ENCODE results near the gene NTPCR.

DNA sequence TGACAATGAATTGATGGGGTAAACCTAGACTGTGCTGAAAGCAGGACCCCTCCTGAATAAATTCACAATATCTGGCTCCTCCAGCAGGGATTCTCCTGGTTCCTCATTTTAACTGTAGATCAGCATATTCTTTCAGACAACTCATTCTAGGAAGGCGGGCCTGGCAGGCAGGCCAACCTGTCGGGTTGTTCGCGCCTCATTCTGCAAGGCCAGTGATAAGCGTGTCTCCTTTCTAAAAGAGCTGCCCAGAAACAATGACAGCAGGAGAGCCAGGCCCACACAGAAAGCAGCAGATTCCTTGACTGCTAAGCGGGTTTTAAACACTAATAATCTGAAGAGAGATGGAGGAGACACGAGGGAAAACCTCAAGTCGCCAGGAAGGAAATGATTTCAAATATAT lies 70.0 kb downstream of the NTPCR start:
- TF ChIP-seq, protein P1, sequence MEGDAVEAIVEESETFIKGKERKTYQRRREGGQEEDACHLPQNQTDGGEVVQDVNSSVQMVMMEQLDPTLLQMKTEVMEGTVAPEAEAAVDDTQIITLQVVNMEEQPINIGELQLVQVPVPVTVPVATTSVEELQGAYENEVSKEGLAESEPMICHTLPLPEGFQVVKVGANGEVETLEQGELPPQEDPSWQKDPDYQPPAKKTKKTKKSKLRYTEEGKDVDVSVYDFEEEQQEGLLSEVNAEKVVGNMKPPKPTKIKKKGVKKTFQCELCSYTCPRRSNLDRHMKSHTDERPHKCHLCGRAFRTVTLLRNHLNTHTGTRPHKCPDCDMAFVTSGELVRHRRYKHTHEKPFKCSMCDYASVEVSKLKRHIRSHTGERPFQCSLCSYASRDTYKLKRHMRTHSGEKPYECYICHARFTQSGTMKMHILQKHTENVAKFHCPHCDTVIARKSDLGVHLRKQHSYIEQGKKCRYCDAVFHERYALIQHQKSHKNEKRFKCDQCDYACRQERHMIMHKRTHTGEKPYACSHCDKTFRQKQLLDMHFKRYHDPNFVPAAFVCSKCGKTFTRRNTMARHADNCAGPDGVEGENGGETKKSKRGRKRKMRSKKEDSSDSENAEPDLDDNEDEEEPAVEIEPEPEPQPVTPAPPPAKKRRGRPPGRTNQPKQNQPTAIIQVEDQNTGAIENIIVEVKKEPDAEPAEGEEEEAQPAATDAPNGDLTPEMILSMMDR (IDR thresholded peaks at IDR 0.05; ENCODE audit: extremely low read depth in 1 of 2, insufficient read depth in 1 of 2, low read depth in 1 of 2, low read length in 2 of 2): no peak
- TF ChIP-seq JUN (IDR thresholded peaks at IDR 0.05; ENCODE audit: borderline replicate concordance, insufficient read depth, insufficient read length, low read depth): no peak
- no peak for TF ChIP-seq POLR2A (IDR thresholded peaks at IDR 0.05; ENCODE audit: low read depth, low read length)
- TF ChIP-seq POLR2AphosphoS5 (IDR thresholded peaks at IDR 0.05; ENCODE audit: insufficient read depth, low read depth, low read length): no peak
- TF ChIP-seq, protein P2, sequence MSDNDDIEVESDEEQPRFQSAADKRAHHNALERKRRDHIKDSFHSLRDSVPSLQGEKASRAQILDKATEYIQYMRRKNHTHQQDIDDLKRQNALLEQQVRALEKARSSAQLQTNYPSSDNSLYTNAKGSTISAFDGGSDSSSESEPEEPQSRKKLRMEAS (IDR thresholded peaks at IDR 0.05; ENCODE audit: insufficient read depth, insufficient read length): no peak
- no peak for TF ChIP-seq EZH2 (IDR thresholded peaks at IDR 0.05; ENCODE audit: borderline replicate concordance, low read depth, low read length, severe bottlenecking)
